Ishikawa (cell line): Measurements from ENCODE around the gene DYTN.

Experiments
- CEBPB ChIP-seq: IDR thresholded peaks from 2 replicates; pipeline ENCODE4 v1.6.1; 2012
- CREB1 ChIP-seq: IDR thresholded peaks from 2 replicates; pipeline ENCODE4 v1.6.1; 2012; ENCODE audit warnings: low read depth
- EGR1 ChIP-seq: IDR thresholded peaks from 2 replicates; pipeline ENCODE4 v1.6.1; 2012
- EP300 ChIP-seq: IDR thresholded peaks from 2 replicates; pipeline ENCODE4 v1.6.1; 2012; ENCODE audit warnings: borderline replicate concordance
- FOXM1 ChIP-seq: IDR thresholded peaks from 2 replicates; pipeline ENCODE4 v1.6.1; 2012; ENCODE audit warnings: low read depth, borderline replicate concordance
- MAX ChIP-seq: IDR thresholded peaks from 2 replicates; pipeline ENCODE4 v1.6.1; 2012
- NFIC ChIP-seq: IDR thresholded peaks from 2 replicates; pipeline ENCODE4 v1.6.1; 2012
- RAD21 ChIP-seq: IDR thresholded peaks from 2 replicates; pipeline ENCODE4 v1.6.1; 2012; ENCODE audit warnings: low read depth
- REST ChIP-seq: IDR thresholded peaks from 2 replicates; pipeline ENCODE4 v1.6.1; 2012; ENCODE audit warnings: low read depth, mild to moderate bottlenecking
- TAF1 ChIP-seq: IDR thresholded peaks from 2 replicates; pipeline ENCODE4 v1.6.1; 2012; ENCODE audit warnings: low read depth, mild to moderate bottlenecking
- TCF12 ChIP-seq: IDR thresholded peaks from 2 replicates; pipeline ENCODE4 v1.6.1; 2012; ENCODE audit warnings: low read depth
- TEAD4 ChIP-seq: IDR thresholded peaks from 2 replicates; pipeline ENCODE4 v1.6.1; 2012
- USF1 ChIP-seq: IDR thresholded peaks from 2 replicates; pipeline ENCODE4 v1.6.1; 2012
- YY1 ChIP-seq: IDR thresholded peaks from 2 replicates; pipeline ENCODE4 v1.6.1; 2012; ENCODE audit warnings: low read depth
- ZBTB7A ChIP-seq: IDR thresholded peaks from 2 replicates; pipeline ENCODE4 v1.6.1; 2012; ENCODE audit warnings: low read depth

The DYTN gene

GRCh38 chr2:206764673-206765241 lies 46.6 kb upstream of the DYTN start:
- no peak for TF ChIP-seq NFIC
- no peak for TF ChIP-seq CEBPB
- no peak for TF ChIP-seq ZBTB7A
- no peak for TF ChIP-seq TEAD4
- no peak for TF ChIP-seq FOXM1
- TF ChIP-seq REST = no peak
- TF ChIP-seq CREB1 = no peak

- TF ChIP-seq NFIC (no peak), USF1 (no peak), EP300 (no peak), CREB1 (no peak), CEBPB (no peak), TAF1 (no peak), EGR1 (no peak), YY1 (no peak), ZBTB7A (no peak), TEAD4 (no peak), RAD21 (no peak), TCF12 (no peak), FOXM1 (no peak), REST (no peak)
Observed at GRCh38 chr2:206756816-206757215, 38.6 kb upstream of the DYTN start.

- TF ChIP-seq NFIC = no peak
- no peak for TF ChIP-seq USF1
- no peak for TF ChIP-seq CEBPB
- no peak for TF ChIP-seq EP300
- no peak for TF ChIP-seq YY1
- TF ChIP-seq MAX = no peak
- no peak for TF ChIP-seq RAD21
- no peak for TF ChIP-seq TAF1
Observed at GRCh38 chr2:206740800-206741199, 22.6 kb upstream of the DYTN start.

- TF ChIP-seq TEAD4 (no peak), EP300 (no peak), MAX (no peak), FOXM1 (no peak), NFIC (no peak), YY1 (no peak), USF1 (no peak), TAF1 (no peak), CREB1 (no peak), ZBTB7A (no peak), TCF12 (no peak), CEBPB (no peak), EGR1 (no peak), REST (no peak), RAD21 (no peak)
Observed at GRCh38 chr2:206739271-206739670, 21.1 kb upstream of the DYTN start.
